HCT116 (cell line): ENCODE measurements around the gene SORCS2.

Source experiments
- CBX3 ChIP-seq: IDR thresholded peaks from 2 replicates; pipeline ENCODE4 v1.6.1; 2012; ENCODE audit warnings: low read depth
- CTCF ChIP-seq, 3 experiments: fragments of 200-600 bp in 1 of 3; sonication (generic) in 1 of 3; IDR thresholded peaks in 2 of 3; conservative IDR thresholded peaks in 1 of 3; 2 replicates each; pipeline ENCODE4 v1.5.1; 2012 to 2017; ENCODE audit warnings: low read depth in 2 of 3, low read length in 2 of 3, antibody characterized with exemption in 1 of 3, borderline replicate concordance in 1 of 3, control low read depth in 1 of 3, mild to moderate bottlenecking in 1 of 3, mixed read lengths in 1 of 3, mixed run types in 1 of 3, moderate library complexity in 1 of 3; ENCODE audit not compliant: insufficient read depth in 1 of 3
- EZH2 ChIP-seq: fragments of 200-600 bp; sonication (generic); IDR thresholded peaks from 2 replicates; pipeline ENCODE4 v1.6.1; 2017; ENCODE audit warnings: antibody characterized with exemption, mixed run types
- EZH2phosphoT487 ChIP-seq: fragments of 200-600 bp; IDR thresholded peaks from 2 replicates; pipeline ENCODE4 v1.6.1; 2018; ENCODE audit warnings: antibody characterized with exemption, borderline replicate concordance
- POLR2A ChIP-seq: IDR thresholded peaks from 2 replicates; pipeline ENCODE4 v1.7.0; 2011; ENCODE audit warnings: borderline replicate concordance; ENCODE audit not compliant: insufficient read depth, insufficient read length; ENCODE audit errors: extremely low read depth
- POLR2AphosphoS5 ChIP-seq: IDR thresholded peaks from 2 replicates; pipeline ENCODE4 v1.6.1; 2011; ENCODE audit warnings: mild to moderate bottlenecking, low read depth, low read length, moderate library complexity
- SIN3A ChIP-seq: IDR thresholded peaks from 2 replicates; pipeline ENCODE4 v1.6.1; 2012; ENCODE audit warnings: low read depth
- ZBTB33 ChIP-seq: IDR thresholded peaks from 2 replicates; pipeline ENCODE4 v1.6.1; 2011; ENCODE audit warnings: mild to moderate bottlenecking, low read length, moderate library complexity; ENCODE audit not compliant: insufficient replicate concordance; ENCODE audit errors: extremely low read depth

- no peak for TF ChIP-seq EZH2phosphoT487
- TF ChIP-seq CTCF (IDR thresholded peaks at IDR 0.05 in 2 of 3, conservative IDR thresholded peaks at IDR 0.05 in 1 of 3; ENCODE audit: borderline replicate concordance in 1 of 3, insufficient read depth in 1 of 3, low read depth in 2 of 3, low read length in 2 of 3), result no peak
- TF ChIP-seq SIN3A, result no peak
- no peak for TF ChIP-seq POLR2A
- no peak for TF ChIP-seq EZH2
- TF ChIP-seq ZBTB33, result no peak
- no peak for TF ChIP-seq POLR2AphosphoS5
- no peak for TF ChIP-seq CBX3
Measured at GRCh38 chr4:7367864-7368277, 175.5 kb downstream of the SORCS2 start.
